ENCODE results near the gene SLCO4A1. TPM values are rescaled to one million over a fixed set of nuclear protein-coding genes. Genes with fewer than 3 reads are reported as not detected.

SLCO4A1 gene
- total and polyA plus RNA-seq, 4 donors: 4.7 to 152 (median 42.5) TPM

DNA sequence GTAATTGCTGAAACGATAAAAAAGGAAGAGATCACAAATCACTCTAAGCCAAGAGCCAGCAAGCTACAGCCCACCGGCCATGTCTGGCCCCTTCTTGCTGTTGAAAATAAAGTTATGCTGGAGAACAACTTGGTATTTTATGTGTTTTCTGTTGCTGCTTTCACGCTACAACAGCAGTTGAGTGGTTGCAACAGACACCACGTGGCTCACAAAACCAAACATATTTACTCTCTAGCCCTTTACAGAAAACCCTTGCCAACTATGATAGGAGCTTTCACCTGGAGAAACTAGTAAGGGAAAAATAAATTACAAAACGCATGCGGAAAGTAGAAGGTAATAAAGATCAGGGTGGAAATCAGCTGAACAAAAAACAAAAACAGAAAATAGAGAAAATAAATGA is 41.1 kb upstream of the SLCO4A1 start:
- no peaks in the 10 kb centered on the region for H3K9me3 ChIP-seq (ENCODE audit: control insufficient read depth in 4 of 4, insufficient read depth in 3 of 4, low read length in 3 of 4)
- TF ChIP-seq, protein P1, sequence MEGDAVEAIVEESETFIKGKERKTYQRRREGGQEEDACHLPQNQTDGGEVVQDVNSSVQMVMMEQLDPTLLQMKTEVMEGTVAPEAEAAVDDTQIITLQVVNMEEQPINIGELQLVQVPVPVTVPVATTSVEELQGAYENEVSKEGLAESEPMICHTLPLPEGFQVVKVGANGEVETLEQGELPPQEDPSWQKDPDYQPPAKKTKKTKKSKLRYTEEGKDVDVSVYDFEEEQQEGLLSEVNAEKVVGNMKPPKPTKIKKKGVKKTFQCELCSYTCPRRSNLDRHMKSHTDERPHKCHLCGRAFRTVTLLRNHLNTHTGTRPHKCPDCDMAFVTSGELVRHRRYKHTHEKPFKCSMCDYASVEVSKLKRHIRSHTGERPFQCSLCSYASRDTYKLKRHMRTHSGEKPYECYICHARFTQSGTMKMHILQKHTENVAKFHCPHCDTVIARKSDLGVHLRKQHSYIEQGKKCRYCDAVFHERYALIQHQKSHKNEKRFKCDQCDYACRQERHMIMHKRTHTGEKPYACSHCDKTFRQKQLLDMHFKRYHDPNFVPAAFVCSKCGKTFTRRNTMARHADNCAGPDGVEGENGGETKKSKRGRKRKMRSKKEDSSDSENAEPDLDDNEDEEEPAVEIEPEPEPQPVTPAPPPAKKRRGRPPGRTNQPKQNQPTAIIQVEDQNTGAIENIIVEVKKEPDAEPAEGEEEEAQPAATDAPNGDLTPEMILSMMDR (IDR thresholded peaks at IDR 0.05; ENCODE audit: control extremely low read depth, extremely low read depth): no peak
- peaks cover 0 to 26% (median 8%) of the 10 kb centered on the region in 3 donors for H3K27me3 ChIP-seq (ENCODE audit: control insufficient read depth in 3 of 3, insufficient read depth in 3 of 3, low read length in 2 of 3)
- no peaks in the 10 kb centered on the region for H3K36me3 ChIP-seq (ENCODE audit: control insufficient read depth in 4 of 4, insufficient read depth in 4 of 4, low read length in 4 of 4)
- no peak overlapping the region for H3K9ac ChIP-seq (ENCODE audit: insufficient read depth in 1 of 2, low read length in 2 of 2)
- no peak overlapping the region for H3K4me3 ChIP-seq
- ATAC-seq (ENCODE audit: insufficient read depth, low FRiP score) (no peak), DNase-seq (no peak)
- H3K4me1 ChIP-seq (ENCODE audit: control insufficient read depth in 5 of 5, insufficient read depth in 5 of 5, low read length in 5 of 5): peaks cover 0 to 11% (median 0%) of the 10 kb centered on the region in 5 donors
- no peak overlapping the region for H3K27ac ChIP-seq (ENCODE audit: low read depth in 1 of 2, low read length in 1 of 2)
- 51 to 70% methylated on average over 6 of the region's 6 CpGs for WGBS, 2 donors

DNA sequence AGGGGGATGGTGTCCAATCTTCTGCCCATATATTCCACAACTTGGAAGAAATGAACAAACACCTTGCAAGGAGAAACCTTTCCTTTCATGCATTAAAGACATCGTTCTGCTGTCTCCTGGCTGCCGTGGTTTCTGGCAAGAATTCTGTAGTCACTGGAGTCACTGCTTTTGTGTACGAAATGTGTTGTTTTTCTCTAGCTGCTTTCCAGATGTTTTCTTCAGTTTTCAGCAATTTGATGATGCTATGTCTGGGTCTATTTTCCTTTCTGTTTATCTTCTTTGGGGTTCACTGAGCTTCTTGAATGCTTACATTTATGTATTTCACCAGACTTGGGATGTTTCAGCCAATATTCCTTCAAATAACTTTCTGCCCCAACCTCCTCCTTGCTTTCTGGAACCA is 40.6 kb upstream of the SLCO4A1 start:
- Histone ChIP-seq H3K4me3 (no peak overlapping the region), H3K9ac (ENCODE audit: insufficient read depth in 1 of 2, low read length in 2 of 2) (no peak overlapping the region), H3K4me1 (ENCODE audit: control insufficient read depth in 5 of 5, insufficient read depth in 5 of 5, low read length in 5 of 5) (peaks cover 0 to 11% (median 0%) of the 10 kb centered on the region in 5 donors), H3K27me3 (ENCODE audit: control insufficient read depth in 3 of 3, insufficient read depth in 3 of 3, low read length in 2 of 3) (peaks cover 0 to 23% (median 8%) of the 10 kb centered on the region in 3 donors), H3K9me3 (ENCODE audit: control insufficient read depth in 4 of 4, insufficient read depth in 3 of 4, low read length in 3 of 4) (no peaks in the 10 kb centered on the region), H3K36me3 (ENCODE audit: control insufficient read depth in 4 of 4, insufficient read depth in 4 of 4, low read length in 4 of 4) (no peaks in the 10 kb centered on the region), H3K27ac (ENCODE audit: low read depth in 1 of 2, low read length in 1 of 2) (no peak overlapping the region)
- WGBS, 2 donors: 35 to 53% methylated on average over 3 of the region's 3 CpGs
- DNase-seq: peak in 2 of 3 donors; percentile 14 to 52
- TF ChIP-seq, protein P1 (IDR thresholded peaks at IDR 0.05; ENCODE audit: control extremely low read depth, extremely low read depth): no peak
- no peak for ATAC-seq (ENCODE audit: insufficient read depth, low FRiP score)

DNA sequence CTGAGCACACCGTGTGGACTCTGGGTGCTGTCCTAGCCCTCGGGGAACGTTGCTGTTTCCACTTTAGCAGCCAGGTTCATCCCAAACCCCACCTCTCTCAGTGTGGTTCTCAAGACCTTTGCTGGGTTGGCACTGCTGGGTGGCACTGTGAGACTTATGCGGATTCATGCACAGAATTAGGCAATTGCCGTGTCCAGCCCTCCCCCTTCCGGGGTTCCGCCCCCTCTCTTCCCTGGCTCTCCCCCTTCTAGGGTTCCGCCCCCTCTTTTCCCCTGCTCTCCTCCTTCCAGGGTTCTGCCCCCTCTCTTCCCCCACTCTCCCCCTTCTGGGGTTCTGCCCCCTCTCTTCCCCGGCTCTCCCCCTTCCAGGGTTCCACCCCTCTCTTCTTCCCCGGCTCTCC is 39.8 kb upstream of the SLCO4A1 start:
- Histone ChIP-seq H3K36me3 (ENCODE audit: control insufficient read depth in 4 of 4, insufficient read depth in 4 of 4, low read length in 4 of 4) (no peaks in the 10 kb centered on the region), H3K27me3 (ENCODE audit: control insufficient read depth in 3 of 3, insufficient read depth in 3 of 3, low read length in 2 of 3) (peaks cover 0 to 18% (median 8%) of the 10 kb centered on the region in 3 donors), H3K27ac (ENCODE audit: low read depth in 1 of 2, low read length in 1 of 2) (peak overlapping the region in 1 of 2 donors; percentile 82), H3K9ac (ENCODE audit: insufficient read depth in 1 of 2, low read length in 2 of 2) (no peak overlapping the region), H3K4me1 (ENCODE audit: control insufficient read depth in 5 of 5, insufficient read depth in 5 of 5, low read length in 5 of 5) (peaks cover 0 to 11% (median 0%) of the 10 kb centered on the region in 5 donors), H3K4me3 (no peak overlapping the region), H3K9me3 (ENCODE audit: control insufficient read depth in 4 of 4, insufficient read depth in 3 of 4, low read length in 3 of 4) (no peaks in the 10 kb centered on the region)
- TF ChIP-seq, protein P1 (IDR thresholded peaks at IDR 0.05; ENCODE audit: control extremely low read depth, extremely low read depth): no peak
- 22 to 33% methylated on average over 10 of the region's 10 CpGs for WGBS, 2 donors
- peak; percentile 50 for ATAC-seq (ENCODE audit: insufficient read depth, low FRiP score)
- DNase-seq: no peak
